ENCODE data around the gene LAPTM5. TPM values are rescaled to one million over a fixed set of nuclear protein-coding genes. Genes with fewer than 3 reads are reported as not detected.
A peak's percentile ranks its signal among the peaks of the same experiment; 100 is the strongest.

The LAPTM5 gene
- total RNA-seq, 4 donors from 2014 or later = 2.3 to 14.8 (median 10.1) TPM

- Histone ChIP-seq H3K27ac (no peak overlapping the region), H3K4me1 (peaks cover 10 to 24% of the 10 kb centered on the region in 2 donors)
- no peak for ATAC-seq
Measured at GRCh38 chr1:30760596-30761324, 3.2 kb upstream of the LAPTM5 start.

GRCh38 chr1:30759718-30760281 lies 2.2 kb upstream of the LAPTM5 start:
- Histone ChIP-seq H3K4me1 (peaks cover 10 to 24% of the 10 kb centered on the region in 2 donors), H3K27me3 (no peaks in the 10 kb centered on the region), H3K27ac (no peak overlapping the region), H3K36me3 (no peaks in the 10 kb centered on the region), H3K9me3 (no peaks in the 10 kb centered on the region), H3K4me3 (no peak overlapping the region)
- no peak for DNase-seq
- ATAC-seq = no peak
- intact Hi-C loops (cut with DNase I; ENCODE audit: low total_unique reads) (no loop called here), in situ Hi-C loops (cut with MboI; ENCODE audit: low sequenced_read_pairs in 4 of 4) (no loop called here)
- TF ChIP-seq POLR2A (IDR thresholded peaks at IDR 0.05) = no peak
- TF ChIP-seq CTCF (IDR thresholded peaks at IDR 0.05 in 4 of 5, conservative IDR thresholded peaks at IDR 0.05 in 1 of 5) = no peak

More at GRCh38 chr1:30760596-30761324, 3.2 kb upstream of the LAPTM5 start:
- DNase-seq = no peak
- no peak overlapping the region for H3K4me3 ChIP-seq
- intact Hi-C loops (cut with DNase I; ENCODE audit: low total_unique reads) = no loop called here
- H3K36me3 ChIP-seq = no peaks in the 10 kb centered on the region
- TF ChIP-seq POLR2A (IDR thresholded peaks at IDR 0.05) = no peak
- TF ChIP-seq CTCF (IDR thresholded peaks at IDR 0.05 in 4 of 5, conservative IDR thresholded peaks at IDR 0.05 in 1 of 5) = no peak
- H3K27me3 ChIP-seq = no peaks in the 10 kb centered on the region
- no peaks in the 10 kb centered on the region for H3K9me3 ChIP-seq
- in situ Hi-C loops (cut with MboI; ENCODE audit: low sequenced_read_pairs in 4 of 4) = no loop called here

- Histone ChIP-seq H3K27me3 (no peaks in the 10 kb centered on the region), H3K4me1 (peaks cover 7 to 18% of the 10 kb centered on the region in 2 donors), H3K4me3 (no peak overlapping the region), H3K36me3 (no peaks in the 10 kb centered on the region), H3K27ac (no peak overlapping the region), H3K9me3 (no peaks in the 10 kb centered on the region)
- TF ChIP-seq POLR2A (IDR thresholded peaks at IDR 0.05) = no peak
- TF ChIP-seq CTCF (IDR thresholded peaks at IDR 0.05 in 4 of 5, conservative IDR thresholded peaks at IDR 0.05 in 1 of 5) = no peak
- ATAC-seq (no peak), DNase-seq (no peak)
- intact Hi-C loops (cut with DNase I; ENCODE audit: low total_unique reads) (no loop called here), in situ Hi-C loops (cut with MboI; ENCODE audit: low sequenced_read_pairs in 4 of 4) (no loop called here)
Measured at GRCh38 chr1:30758785-30759380, 1.3 kb upstream of the LAPTM5 start.

- TF ChIP-seq POLR2A (IDR thresholded peaks at IDR 0.05) (no peak), CTCF (IDR thresholded peaks at IDR 0.05 in 4 of 5, conservative IDR thresholded peaks at IDR 0.05 in 1 of 5) (no peak)
- Histone ChIP-seq H3K27ac (peak overlapping the region in 1 of 4 donors; percentile 66), H3K4me3 (no peak overlapping the region), H3K9me3 (no peaks in the 10 kb centered on the region), H3K36me3 (no peaks in the 10 kb centered on the region), H3K4me1 (peaks cover 3 to 12% of the 10 kb centered on the region in 2 donors), H3K27me3 (no peaks in the 10 kb centered on the region)
- ATAC-seq (no peak), DNase-seq (no peak)
- intact Hi-C loops (cut with DNase I; ENCODE audit: low total_unique reads) (no loop called here), in situ Hi-C loops (cut with MboI; ENCODE audit: low sequenced_read_pairs in 4 of 4) (no loop called here)
Measured at GRCh38 chr1:30758121-30758688, 631 bp upstream of the LAPTM5 start.

Data from gastrocnemius medialis (tissue), 4 donors.